Stimulated activated CD8-positive, alpha-beta memory T cell treated with anti-CD3 and anti-CD28 coated beads, Interleukin-4, amount 100 ng/mL, for 1 hour (primary cell): ENCODE results near the gene NCDN.
"Not testable (repeated sequence)": the region's sequence is repeated elsewhere in the genome, so short reads cannot be mapped to it uniquely, and the experiment has no call there.

Experiments
- DNase-seq, 2 donors: peaks; one replicate each; pipeline ENCODE4 v3.0.0-alpha.2; 2020; ENCODE audit warnings: low read depth in 2 of 2, low spot score in 1 of 2

NCDN gene

GRCh38 chr1:35568975-35569395 lies 11.4 kb downstream of the NCDN start:
- peak; percentile 38 to 43 for DNase-seq

- no peak for DNase-seq
Observed at GRCh38 chr1:35569936-35570335, 12.3 kb downstream of the NCDN start.

GRCh38 chr1:35570589-35571137 lies 13.1 kb downstream of the NCDN start:
- no peak for DNase-seq

GRCh38 chr1:35571263-35571662 lies 13.7 kb downstream of the NCDN start:
- DNase-seq = no peak

- no peak for DNase-seq
Observed at GRCh38 chr1:35572296-35572695, 14.7 kb downstream of the NCDN start.

- DNase-seq = no peak
Observed at GRCh38 chr1:35573198-35574124, 15.9 kb downstream of the NCDN start, which contains the start of gene TFAP2E. Gene TFAP2E, plus strand, starts transcription at chr1:35573314. Its CDS starts 264 bp downstream, at chr1:35573578.

GRCh38 chr1:35574125-35574654 lies 16.6 kb downstream of the NCDN start:
- no peak for DNase-seq

GRCh38 chr1:35574655-35575415 lies 17.2 kb downstream of the NCDN start:
- DNase-seq = no peak

- DNase-seq = no peak
Observed at GRCh38 chr1:35575416-35575958, 17.9 kb downstream of the NCDN start.

GRCh38 chr1:35576061-35576765 lies 18.6 kb downstream of the NCDN start:
- no peak for DNase-seq

GRCh38 chr1:35576766-35577070 lies 19.1 kb downstream of the NCDN start:
- not testable (repeated sequence) for DNase-seq

- peak in 1 of 2 donors; percentile 40 for DNase-seq
Observed at GRCh38 chr1:35577071-35577998, 19.7 kb downstream of the NCDN start.

- DNase-seq = no peak
Observed at GRCh38 chr1:35580949-35581388, 23.4 kb downstream of the NCDN start.

GRCh38 chr1:35581621-35582020 lies 24.0 kb downstream of the NCDN start:
- DNase-seq = not testable (repeated sequence)

- DNase-seq = no peak
Observed at GRCh38 chr1:35585281-35585680, 27.7 kb downstream of the NCDN start.

- not testable (repeated sequence) for DNase-seq
Observed at GRCh38 chr1:35585805-35586204, 28.2 kb downstream of the NCDN start.

- no peak for DNase-seq
Observed at GRCh38 chr1:35586808-35587207, 29.2 kb downstream of the NCDN start.

- DNase-seq = no peak
Observed at GRCh38 chr1:35587736-35588135, 30.1 kb downstream of the NCDN start.

GRCh38 chr1:35588197-35588910 lies 30.8 kb downstream of the NCDN start:
- no peak for DNase-seq
